GM23338 (cell line): ENCODE measurements around the gene CARNS1.

ENCODE experiments used
- EZH2 ChIP-seq: fragments of 200-600 bp; sonication (generic); IDR thresholded peaks from one replicate; pipeline ENCODE4 v1.8.0; 2017; ENCODE audit warnings: antibody characterized with exemption, mild to moderate bottlenecking, low read depth; ENCODE audit not compliant: unreplicated experiment
- EZH2phosphoT487 ChIP-seq: fragments of 200-600 bp; sonication (generic); IDR thresholded peaks from one replicate; pipeline ENCODE4 v1.8.1; 2018; ENCODE audit warnings: antibody characterized with exemption; ENCODE audit not compliant: unreplicated experiment
- TF ChIP-seq, protein P1 (sequence below), 2 experiments: fragments of 200-600 bp in 1 of 2; sonication (generic) in 1 of 2; conservative IDR thresholded peaks; 2 replicates each; pipeline versions ENCODE4 v1.5.1 to v1.6.1; 2016 to 2017; ENCODE audit warnings: antibody characterized with exemption in 2 of 2, low read depth in 2 of 2, mild to moderate bottlenecking in 2 of 2, moderate library complexity in 1 of 2

DNA sequence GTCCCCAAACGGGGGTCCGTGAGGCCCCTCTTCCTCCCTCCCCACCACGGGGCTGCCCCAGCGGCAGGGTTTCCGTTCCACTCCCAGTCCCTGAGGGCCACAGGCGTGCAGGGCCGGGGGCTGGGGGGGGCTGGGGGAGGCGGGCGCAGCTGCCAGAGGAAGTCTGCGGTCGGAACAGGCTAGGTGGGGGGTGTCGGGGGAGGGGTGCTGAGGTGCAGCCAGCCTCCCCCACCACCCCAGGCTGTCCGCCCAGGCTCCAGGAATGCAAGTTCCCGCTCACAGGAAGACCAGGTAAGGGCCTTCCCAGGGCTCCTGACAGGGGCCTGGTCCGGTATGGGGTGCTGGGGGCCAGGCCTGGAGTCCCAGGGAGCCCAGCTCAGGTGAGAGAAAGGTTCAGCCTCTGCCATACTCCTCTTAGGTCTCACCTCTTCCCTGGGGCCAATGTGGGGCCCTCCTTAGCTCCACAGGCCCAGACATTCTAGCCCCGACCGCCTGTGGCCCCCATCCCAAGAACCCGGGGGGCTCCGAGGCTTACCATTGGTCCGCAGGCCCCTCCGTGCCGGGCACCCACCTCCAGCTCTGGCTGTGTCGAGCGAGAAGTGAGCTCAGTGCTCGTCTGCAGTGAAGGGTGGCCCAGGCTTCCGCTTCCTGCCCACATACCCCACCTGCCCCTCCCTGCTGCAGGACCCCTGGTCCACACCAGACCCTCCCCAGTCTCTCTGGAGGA lies 21.8 kb downstream of the CARNS1 start, which contains the start of gene PTPRCAP:
- TF ChIP-seq, protein P1, sequence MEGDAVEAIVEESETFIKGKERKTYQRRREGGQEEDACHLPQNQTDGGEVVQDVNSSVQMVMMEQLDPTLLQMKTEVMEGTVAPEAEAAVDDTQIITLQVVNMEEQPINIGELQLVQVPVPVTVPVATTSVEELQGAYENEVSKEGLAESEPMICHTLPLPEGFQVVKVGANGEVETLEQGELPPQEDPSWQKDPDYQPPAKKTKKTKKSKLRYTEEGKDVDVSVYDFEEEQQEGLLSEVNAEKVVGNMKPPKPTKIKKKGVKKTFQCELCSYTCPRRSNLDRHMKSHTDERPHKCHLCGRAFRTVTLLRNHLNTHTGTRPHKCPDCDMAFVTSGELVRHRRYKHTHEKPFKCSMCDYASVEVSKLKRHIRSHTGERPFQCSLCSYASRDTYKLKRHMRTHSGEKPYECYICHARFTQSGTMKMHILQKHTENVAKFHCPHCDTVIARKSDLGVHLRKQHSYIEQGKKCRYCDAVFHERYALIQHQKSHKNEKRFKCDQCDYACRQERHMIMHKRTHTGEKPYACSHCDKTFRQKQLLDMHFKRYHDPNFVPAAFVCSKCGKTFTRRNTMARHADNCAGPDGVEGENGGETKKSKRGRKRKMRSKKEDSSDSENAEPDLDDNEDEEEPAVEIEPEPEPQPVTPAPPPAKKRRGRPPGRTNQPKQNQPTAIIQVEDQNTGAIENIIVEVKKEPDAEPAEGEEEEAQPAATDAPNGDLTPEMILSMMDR (conservative IDR thresholded peaks at IDR 0.05; ENCODE audit: low read depth in 2 of 2), result no peak
- no peak for TF ChIP-seq EZH2
- TF ChIP-seq EZH2phosphoT487, result no peak
